SK-N-DZ (cell line): ENCODE measurements around the gene SGTA.

Experiments used
- DNase-seq: peaks from one replicate; pipeline ENCODE4 v3.0.0-alpha.2; 2015; ENCODE audit warnings: low spot score

Gene SGTA

DNA sequence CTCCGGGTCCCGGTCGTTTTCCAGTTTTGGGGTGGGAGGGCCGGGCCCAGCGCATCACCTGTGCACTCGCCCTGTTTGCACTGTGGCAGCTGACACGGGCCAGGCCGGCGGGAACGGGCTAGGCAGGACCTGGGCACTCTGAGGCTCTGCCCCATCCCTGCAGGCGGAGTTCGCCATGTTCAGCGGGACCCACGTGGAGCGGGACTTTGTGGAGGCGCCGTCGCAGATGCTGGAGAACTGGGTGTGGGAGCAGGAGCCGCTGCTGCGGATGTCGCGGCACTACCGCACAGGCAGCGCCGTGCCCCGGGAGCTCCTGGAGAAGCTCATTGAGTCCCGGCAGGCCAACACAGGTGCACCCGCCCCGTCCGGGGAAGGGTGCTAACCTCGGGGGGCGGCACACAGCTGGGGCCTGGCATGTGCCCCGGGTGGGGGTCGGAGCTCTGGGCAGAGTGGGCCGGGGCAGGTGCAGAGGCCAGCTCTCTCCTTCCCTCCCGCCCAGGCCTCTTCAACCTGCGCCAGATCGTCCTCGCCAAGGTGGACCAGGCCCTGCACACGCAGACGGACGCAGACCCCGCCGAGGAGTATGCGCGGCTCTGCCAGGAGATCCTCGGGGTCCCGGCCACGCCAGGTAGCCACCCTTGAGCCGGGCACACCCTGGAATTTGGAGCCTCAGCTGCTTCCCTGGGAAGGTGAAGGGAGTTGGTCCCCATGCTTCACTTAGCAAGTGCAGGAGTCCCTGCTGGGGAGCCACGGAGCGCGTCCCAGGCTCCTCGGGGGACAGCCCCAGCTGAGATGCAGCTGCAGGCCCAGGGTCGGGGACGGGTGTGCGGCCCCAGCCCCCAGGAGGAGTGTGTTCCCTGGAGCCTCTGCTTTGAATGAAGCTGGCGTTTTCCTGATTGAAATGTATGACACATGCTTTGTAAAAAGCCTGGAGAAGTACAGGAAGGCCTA lies 27.3 kb upstream of the SGTA start:
- no peak for DNase-seq

DNA sequence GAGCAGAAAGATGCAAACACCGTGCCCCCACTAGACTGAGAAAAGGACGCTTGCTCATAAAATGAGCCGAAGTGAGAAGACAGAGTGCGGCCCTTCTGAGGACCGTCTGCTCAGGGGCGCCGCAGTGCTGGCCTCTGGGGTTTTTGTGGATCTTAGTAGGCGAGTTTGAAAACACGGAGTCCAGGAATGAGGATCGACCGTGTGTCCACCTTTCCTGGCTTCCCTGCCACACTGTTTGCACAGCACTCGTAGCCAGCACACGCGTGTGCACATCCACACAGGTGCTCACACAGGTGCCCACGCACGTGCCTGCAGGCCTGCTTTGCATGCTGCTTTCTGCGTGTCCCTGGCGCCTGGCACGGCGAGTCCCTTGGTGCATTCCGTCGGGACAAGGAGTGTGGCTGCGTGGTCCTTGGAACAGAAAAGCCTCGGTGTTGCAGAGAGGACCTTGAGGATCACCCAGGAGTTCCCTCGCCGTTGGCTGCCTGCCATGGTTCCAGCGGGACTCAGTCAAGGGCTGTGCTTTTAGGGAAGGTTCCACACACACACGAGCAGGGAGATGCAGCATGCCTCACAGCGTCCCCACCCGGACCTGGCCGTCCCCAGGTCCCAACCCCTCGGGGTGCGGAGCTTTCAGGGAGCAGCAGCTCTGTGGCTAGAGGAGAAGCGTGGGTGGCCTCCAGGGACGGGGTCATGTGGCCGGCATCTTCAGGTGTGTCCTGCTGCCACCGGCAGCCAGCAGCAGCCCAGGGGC lies 26.5 kb upstream of the SGTA start:
- no peak for DNase-seq

DNA sequence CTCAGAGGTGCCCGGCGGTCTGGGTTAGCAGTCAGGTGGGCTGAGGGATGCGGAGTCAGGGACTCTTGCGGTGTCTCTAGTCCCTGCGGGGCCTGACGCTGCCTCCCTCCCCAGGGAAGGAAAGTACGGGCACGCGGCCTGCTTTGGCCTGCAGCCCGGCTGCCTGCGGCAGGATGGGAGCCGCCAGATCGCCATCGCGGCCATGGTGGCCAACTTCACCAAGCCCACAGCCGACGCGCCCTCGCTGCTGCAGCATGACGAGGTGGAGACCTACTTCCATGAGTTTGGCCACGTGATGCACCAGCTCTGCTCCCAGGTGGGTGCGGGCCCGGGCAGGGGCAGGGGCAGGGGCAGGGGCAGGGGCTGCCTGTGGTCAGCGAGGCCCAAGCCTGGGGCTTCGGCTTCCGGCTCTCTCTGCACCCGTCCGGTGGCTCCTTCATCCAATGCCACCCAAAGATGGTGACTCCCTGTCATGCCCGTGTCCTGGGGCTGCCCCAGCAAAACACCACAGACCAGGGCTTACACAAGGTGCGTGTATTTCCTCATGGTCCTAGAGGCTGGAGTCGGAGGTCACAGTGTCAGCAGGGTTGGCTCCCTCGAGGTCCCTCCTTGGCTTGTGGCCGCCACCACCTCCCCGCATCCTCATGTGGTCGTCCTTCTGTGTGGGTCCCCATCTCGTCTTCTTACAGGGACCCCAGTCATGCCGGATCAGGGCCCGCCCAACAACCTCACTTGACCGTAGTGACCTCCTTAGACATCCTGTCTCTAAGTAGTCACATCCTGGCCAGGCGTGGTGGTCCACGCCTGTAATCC lies 25.3 kb upstream of the SGTA start:
- DNase-seq = no peak

DNA sequence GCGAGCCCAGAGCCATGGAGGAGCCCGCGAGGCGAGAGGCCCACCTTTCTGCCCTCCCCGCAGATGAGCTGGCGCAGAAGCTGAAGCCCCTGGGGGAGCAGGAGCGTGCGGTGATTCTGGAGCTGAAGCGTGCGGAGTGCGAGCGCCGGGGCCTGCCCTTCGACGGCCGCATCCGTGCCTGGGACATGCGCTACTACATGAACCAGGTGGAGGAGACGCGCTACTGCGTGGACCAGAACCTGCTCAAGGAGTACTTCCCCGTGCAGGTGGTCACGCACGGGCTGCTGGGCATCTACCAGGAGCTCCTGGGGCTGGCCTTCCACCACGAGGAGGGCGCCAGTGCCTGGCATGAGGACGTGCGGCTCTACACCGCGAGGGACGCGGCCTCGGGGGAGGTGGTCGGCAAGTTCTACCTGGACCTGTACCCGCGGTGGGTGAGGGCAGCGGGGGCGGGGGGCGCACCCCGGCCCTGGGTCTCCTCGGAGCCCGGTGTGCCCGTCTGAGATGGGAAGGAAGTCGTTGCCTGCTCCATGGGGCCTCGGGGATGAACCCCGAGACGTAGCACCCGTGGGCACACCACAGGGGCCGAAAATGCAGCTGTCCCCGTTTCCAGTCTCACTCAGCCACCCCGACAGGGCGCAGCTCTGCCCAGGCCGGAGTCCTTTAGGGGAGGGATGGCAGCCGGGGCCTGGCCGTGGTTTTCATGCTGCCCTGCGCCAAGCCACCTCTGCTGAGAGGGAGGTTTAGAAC lies 24.5 kb upstream of the SGTA start:
- no peak for DNase-seq

DNA sequence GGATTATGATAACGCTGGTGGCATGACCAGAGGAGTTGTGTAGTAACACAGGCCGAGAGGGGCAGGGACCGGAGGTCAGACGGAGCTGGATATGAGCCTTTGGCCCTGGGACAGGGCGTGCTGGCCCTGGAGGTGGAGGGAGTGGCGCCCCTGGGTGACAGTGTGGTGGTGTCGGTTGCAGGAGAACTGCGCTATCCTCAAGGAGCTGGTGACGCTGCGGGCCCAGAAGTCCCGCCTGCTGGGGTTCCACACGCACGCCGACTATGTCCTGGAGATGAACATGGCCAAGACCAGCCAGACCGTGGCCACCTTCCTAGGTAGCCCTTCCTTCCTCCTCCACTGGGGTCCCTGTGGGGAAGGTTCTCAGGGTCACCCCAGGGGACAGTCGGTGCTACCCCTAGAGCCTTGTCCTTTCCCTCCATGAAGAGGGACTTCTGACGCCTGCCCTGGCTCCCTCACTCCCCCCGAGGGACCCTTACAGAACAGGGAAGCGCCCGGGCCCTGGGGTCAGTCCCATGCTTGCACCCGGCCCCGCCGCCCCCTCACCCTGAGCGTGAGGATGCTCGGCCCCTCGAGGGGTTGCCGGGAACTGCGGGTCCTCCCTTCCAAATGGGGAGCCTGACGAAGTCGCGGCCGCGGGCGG lies 23.8 kb upstream of the SGTA start:
- DNase-seq = no peak

DNA sequence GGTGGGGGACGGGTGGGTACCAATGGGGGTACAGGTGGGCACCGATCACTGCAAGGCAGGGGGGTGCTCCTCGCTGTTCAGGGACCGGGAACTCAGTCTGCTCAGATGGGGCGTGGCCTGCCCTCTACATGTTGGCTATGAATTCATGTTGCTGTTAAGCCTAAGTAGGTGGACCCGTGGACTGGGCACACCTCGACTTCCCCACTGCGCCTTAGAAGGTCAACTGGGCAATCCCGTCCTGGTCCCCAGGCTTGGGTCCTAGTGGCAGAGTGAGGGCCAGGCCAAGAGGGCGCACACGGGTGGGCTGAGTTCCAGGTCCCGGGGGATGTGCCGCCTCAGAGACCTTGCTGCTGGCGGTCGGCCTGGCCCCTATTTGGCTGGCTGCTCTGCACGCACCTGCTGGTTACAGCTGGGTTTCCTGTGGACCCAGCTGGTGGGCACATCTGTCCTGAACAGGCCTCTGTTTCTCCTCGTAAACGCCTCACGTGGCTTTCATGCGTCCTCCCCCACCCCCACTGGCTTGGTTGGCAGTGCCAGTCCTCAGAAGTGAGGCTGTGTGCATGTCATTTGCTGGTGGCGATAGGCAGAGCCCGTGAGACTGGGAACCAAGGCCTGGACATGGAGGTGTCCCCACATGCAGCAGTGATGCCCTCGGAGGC lies 23.0 kb upstream of the SGTA start:
- DNase-seq = no peak

DNA sequence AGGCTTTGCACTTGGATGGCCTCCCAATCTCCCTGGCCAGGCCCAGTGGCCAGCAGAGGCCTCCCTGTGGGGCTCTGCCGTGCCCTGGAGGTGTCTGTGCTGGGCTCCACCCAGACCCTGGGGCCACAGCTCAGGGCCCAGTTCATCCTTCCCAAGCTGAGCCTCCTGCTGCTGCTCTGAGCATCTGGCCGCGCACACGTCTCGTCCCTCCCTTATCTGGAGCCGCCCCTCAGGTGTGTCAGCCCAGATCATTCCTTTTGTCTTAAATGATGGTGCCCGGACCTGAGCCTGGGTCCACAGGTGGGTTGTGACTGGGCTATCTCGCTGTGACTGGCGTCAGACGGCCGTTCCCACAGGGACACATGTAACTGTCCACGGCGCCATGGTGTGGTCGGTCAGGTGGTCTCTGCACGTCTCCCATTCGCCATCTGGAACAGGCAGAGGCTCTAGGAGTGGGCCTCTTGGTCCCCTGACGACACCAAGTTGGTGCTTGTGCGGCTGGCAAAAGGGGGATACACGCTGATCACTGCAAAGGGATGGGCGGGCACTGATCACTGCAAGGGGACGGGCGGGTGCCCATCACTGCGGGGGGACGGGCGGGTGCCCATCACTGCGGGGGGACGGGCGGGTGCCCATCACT lies 22.3 kb upstream of the SGTA start:
- no peak for DNase-seq

DNA sequence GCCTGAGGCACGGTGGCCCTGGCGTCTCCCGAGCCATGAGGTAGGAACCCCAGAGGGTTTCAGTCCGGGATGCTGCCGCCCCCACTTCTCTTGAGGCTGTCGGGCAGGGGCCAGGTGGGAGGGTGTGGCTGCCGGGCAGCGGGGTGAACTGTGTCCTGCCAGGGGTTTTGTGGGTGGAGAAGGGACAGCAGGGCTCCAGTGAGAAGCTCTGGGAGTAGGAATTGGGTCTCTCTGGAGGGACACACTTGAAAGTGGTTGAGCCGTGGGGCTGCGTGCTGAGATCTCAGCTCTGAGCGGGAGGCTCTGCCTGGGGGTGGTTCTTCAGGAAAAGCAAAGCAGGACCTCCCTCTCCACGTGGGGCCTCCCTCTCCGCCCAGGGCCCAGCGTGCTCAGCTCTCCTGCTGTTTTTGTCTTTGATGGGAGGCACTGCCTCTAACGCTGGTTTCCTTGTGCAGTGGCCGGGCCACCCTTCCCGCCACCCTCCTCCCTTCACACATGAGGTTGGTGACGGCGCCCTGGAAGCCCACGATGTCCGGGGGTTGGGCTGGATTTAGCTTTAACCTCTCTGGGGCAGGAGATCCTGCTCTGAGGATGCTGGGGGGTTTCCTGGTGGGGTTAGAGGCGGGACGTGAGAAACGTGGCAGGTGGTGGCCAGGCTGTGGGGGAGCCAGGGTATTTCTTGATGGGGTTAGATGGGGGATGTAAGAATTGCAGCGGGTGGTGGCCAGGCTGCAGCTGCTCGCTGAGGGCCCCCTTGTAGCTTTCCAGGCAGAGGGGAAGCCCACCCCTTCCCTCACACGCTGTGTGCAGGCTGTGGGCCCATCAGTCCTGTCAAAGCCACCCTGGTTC lies 21.3 kb upstream of the SGTA start:
- DNase-seq = no peak

DNA sequence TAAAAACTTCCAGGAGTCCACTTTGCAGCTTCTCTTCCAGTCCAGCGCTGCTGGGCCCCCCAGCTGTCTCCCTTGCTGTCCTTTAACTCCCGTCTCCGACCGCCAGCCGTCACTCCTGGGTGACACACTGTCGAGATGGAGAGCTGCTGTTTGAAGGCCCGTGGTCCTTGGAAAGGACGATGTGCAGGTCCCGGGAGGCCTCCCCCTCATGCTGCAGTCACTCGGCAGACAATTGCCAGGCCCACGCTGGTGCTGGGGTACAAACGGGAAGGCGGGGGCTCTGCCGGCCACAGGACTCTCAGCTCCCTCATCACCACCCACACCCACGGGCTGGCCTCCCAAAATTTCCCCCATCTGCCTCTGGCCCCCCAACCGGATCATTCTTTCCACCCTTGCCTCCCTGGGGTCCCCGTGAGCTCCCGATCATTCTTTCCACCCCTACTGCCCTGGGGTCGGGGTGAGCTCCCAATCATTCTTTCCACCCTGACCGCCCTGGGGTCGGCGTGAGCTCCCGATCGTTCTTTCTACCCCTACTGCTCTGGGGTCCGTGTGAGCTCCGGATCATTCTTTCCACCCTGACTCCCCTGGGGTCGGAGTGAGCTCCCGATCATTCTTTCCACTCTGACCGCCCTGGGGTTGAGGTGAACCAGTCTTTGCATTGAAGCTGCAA lies 20.5 kb upstream of the SGTA start:
- DNase-seq = no peak

DNA sequence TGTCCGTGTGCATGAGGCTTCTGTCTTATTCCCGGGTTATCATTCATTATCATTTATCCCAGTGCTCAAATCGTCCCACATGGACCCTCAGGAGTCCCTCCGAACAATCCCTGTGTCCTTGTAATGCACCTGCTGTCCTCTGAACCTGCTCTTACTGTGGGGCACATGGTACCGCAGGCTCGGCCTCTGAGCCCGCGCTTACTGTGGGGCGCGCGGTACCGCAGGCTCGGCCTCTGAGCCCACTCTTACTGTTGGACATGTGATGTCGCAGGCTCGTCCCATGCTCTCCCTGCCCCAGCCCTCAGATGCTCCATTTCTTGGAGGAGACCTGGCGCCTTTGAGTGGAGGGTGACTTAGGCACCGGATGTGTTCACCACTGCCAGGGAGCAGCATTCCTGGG lies 19.8 kb upstream of the SGTA start:
- DNase-seq = no peak

DNA sequence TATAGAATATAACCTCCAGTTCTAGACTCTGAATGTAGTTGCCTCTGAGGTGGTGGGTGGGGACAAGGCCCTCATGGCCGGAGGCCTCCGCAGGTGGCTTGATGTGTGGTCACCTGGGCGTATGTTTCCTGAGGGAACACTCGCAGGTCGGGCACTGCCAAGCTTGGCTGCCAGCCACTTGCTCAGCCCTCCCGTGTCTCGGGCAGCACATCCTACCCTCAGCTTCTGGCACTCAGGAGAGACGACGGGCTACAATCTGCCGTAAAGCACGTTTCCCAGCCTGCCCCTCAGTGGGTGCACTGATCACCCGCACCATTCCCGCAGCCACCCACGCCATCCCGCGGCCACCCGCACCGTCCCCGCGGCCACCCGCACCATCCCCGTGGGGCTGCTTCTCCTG lies 17.4 kb upstream of the SGTA start:
- no peak for DNase-seq

DNA sequence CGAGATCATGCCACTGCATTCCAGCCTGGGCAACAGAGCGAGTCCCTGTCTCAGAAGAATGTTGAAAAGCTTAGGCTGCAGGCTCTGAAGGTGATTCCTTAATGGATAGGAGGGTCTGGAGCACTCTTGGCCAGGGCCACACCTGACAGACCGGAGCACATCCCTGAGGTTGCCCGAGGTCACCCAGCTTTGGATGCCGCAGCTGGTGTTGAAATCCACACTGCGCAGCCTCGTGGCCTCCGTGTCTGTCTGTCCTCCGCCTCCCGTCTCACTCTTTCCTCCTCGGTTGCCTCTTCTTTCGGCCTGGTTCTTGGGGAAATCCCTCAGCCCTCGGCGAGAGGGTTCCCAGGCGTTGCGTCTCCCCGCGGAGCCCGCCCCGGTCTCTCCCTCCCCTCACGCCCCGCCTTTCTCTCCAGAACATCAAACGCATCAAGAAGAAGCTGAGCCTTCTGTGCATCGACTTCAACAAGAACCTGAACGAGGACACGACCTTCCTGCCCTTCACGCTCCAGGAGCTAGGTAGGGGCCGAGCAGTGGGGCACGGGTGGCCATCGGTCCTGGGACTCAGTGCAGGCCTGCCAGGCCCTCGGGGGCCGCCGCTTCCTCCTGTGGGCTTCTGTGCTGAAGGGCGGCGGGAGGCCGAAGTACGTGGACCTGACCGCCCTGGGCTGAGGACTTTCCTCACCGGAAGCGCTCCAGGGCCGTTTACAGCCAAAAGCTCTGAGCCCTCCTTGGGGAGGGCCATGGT lies 16.4 kb upstream of the SGTA start:
- DNase-seq = no peak

DNA sequence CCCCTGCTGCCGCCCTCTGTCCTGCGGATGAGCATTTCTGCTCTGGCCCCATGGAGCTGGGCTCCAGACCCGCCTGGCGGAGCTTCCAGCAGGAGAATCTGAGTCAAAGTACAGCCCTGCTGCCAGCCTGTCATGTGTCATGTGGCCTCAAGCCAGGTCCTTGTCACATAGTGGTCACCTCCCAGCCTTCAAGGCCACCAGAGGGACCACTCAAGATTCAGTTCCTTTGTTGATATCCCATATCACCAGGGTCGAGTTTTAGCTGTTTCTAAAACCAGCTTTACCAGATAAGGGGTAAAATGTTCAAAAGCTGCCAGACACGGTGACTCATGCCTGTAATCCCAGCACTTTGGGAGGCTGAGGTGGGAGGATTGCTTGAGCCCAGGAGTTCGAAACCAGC lies 15.7 kb upstream of the SGTA start:
- DNase-seq = no peak

DNA sequence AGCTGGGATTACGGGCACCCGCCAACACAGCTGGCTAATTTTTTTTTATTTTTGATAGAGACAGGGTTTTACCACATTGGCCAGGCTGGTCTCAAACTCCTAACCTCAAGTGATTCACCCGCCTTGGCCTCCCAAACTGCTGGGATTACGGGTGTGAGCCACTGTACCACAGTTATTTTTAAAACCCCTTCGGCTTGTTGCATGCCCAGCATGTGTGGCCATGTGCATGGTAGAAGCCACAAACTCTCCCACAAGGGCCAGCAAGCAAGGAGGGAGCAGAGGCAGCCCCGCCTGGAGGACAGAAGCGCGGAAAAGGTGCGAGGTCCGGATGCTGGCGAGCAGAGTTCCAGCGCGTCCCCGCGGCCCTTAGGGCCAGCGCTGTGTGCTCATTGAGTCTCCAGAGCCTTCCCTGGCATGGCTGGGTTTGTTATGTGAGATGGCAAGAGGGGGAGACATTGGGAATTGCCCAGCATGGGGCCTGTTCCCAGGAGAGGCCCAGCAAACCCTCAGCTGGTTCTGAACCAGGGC lies 15.1 kb upstream of the SGTA start:
- DNase-seq = no peak

DNA sequence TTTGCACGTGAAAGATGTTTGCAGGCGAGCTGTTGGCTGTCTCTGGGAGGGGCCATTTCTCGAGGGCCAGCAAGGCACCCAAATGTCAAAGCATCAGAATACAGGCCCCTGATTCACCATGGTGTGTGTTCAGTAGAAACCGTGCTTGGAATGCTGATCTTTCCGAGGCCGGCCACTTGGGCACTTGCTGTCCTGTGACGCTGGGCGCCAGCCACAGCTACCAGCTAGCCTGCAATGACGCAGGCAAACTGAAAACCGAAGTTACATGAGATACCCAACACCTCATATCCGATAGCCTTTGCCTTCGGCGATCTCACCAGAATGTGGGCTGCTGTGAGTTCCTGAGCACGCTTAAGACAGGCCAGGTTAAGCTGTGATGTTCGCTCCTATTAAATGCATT lies 14.2 kb upstream of the SGTA start:
- no peak for DNase-seq

DNA sequence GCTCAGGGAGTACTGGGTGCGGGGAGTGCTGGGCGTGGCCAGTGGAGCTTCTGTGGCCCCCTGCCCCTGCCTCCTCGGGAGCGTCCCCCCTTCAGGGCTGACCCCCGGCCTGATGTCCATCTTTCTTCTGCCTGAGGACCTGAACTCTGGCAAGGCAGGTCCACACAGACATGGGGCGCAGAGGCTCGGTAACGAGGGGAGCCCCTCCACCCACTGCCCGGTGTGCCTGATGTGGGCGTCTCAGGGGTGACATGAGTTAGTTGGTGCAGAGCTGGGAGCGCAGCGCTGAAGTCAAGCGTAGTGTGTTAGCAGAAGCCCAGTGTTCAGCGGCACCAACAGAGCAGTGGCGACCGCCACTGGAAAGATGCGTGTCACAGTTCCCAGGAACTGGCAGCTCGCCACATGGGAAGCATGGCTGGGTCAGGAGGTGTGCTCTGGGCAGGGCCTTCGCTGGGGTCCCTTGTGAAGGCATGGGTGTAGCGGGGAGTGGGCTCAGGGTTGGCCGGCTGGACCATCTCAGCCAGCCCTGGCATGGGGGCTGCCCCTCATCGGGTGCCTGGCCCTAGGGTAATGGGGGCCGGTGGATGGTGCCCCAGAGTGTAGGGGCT lies 13.7 kb upstream of the SGTA start:
- DNase-seq = no peak
